LNCAP (cell line): ENCODE data around the gene TMEM208.

Experiments used
- CTCF ChIP-seq: fragments of 450-650 bp; IDR thresholded peaks from 2 replicates; pipeline ENCODE4 v1.5.1; 2017; ENCODE audit warnings: mild to moderate bottlenecking

The TMEM208 gene

GRCh38 chr16:67275321-67275720 is 48.4 kb downstream of the TMEM208 start:
- TF ChIP-seq CTCF, result no peak

GRCh38 chr16:67277294-67277998 is 50.5 kb downstream of the TMEM208 start:
- TF ChIP-seq CTCF, result no peak

- TF ChIP-seq CTCF, result no peak
These were observed 51.3 kb downstream of the TMEM208 start for GRCh38 chr16:67277999-67278772.
